HPDE6-E6E7 (cell line): ENCODE results near the gene EVX2.

ENCODE experiments used
- DNase-seq: peaks from one replicate; pipeline ENCODE4 v3.0.0; 2011; ENCODE audit warnings: missing footprints; ENCODE audit errors: extremely low spot score

The EVX2 gene

DNA sequence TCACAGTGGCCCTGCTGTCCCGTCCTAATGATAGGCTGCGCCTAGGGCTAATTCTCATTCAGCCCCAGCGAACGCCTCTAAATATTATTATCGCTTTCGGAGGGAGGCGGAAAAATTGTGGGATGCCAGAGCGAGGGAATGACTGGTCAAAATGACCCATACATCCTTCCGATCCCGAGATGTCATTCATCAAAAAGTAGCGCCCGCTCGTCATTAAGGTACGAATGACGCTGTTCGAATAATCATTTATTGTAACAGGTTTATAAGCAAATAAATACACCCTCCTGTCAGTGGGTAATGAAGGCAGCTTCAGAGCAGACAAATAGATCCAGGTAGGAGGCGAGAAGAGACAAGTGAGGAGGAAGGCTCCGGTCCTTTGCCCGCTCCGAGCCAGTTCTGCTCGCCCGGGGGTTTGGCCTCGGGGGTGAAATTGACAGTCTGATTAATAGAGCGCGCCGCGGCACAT is at the start of gene EVX2:
TSS of gene EVX2 (minus strand) at position 167 of the 466 bp plus-strand sequence. CDS start 186 bp downstream, outside the sequence.
- no peak for DNase-seq

DNA sequence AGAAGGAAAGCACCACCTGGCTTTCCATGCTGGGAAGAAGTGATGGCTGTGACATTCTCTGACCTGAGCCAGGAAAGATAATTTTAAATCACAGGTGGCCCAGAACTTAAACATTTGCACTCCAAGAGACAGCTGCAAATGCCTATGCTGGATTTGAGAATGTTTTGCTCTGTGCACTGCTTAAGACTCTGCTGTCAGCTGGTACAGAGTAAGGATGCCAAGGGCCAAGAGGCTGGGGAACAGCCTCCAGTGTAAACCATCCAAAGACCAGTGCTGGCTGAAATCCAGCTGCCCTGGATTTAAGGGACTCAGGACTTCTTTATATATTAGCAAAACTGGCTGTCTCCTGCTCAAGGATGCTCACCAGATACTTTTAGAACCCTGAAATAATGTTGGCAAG is 49.6 kb upstream of the EVX2 start:
- no peak for DNase-seq

DNA sequence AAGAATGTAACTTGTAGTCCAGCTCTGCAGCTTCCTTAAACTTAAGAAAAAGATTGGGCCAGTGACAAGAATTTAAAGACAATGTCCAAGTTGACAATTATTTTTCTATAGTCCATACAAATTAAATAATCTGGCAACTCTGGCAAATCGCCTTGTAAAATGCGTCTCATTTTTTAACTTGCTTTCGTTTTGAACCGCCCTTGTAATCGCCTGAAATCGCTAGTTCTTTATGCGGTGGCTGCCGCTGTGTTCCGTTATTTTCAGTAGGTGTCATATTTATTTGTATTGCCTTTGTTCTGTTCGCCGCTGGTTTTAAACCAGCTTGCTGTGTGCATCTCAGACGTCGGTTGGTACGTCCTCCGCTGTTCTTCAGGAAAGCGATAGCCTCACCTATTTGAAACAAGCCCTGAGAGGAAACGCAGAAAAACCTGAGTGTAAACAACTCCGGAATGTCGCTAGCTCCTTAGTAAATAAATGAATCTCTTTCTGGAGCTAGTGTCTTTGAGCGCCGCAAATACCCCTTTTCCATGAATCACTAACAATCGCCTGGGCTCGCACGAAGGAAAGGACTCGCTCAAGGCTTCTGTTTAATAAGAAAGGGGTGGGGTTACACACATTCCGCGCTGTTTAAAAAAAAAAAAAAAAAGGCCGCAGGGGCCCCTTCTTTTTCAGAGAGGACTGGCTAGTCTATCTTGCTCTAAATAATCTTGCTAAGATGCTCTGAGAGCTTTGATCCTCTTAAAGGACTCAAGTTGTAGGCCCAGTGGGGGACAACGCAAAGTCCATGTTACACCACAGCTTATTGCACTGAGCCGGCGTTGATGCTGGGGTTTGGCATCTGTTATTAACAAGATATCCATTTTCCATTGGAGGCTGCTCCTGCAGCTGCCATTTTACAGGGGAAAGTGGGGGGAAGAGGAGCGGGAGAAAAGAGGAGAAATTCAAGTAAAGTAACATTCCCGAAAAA is 48.7 kb upstream of the EVX2 start:
- no peak for DNase-seq

DNA sequence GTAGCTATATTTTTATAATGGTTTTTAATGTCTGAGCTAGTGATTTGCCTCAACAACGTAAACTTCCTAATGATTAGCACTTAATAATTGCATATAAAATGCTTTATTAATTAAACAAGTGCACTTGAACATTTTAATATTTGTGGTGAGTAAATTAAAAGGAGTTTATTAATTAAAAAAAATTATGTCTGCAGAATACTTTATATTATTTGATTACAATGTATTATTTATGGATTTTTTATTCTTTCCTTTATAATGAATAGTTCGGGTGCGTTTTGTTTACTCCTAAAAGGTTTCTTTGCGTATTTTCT is 48.0 kb upstream of the EVX2 start:
- no peak for DNase-seq

DNA sequence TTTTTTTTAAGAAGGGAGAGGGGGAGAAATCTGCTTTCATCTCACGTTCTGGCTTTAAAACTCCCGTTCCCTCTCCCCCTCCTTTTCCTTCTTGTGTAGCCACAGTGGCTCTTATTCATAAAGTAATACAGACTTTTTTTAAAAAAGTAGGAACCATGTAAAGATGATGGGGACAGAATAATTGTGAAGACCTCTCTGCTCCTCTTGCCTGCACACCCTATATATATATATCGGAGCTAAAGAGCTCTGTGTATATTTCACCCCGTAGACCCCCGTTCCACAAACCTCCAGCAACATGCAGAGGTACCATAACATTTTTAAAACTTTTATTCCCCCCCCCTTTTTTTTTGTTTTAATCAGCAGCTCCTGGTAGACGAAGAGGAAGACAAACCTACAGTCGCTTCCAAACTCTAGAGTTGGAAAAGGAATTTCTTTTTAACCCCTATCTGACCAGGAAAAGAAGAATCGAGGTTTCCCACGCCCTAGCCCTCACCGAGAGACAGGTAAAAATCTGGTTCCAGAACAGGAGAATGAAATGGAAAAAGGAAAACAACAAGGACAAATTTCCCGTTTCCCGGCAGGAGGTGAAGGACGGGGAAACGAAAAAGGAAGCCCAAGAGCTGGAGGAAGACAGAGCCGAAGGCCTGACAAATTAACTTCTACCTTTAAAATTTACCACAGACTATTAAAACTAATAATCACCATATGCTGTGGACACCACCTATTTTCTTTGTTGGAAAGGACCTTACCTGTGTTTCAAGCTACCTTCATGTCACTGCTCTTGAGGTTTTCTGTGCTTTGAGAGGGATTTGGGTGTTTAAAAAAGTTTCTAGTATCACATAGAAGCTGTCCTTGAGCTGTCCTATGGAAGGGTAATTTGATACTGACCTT is 47.4 kb upstream of the EVX2 start:
- DNase-seq: no peak

GRCh38 chr2:176130147-176130956 is 46.6 kb upstream of the EVX2 start:
- DNase-seq: no peak

DNA sequence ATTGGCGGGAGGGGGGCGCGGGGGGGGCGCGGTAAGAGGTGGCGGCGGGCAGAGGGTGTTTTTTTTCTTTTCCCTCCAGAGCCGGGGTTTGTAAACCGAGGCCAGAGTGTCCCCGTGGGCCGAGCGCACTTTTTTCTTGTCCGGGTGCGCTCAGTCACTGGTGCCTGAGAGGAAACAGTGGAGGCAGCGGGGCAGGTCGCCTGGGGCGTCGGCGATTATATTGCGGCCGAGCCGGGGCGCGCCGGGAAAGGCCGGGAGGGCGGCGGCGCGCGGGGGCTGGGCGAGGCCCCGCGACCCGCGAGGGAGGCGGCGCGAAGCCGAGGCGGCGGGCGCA is 46.0 kb upstream of the EVX2 start:
- no peak for DNase-seq

DNA sequence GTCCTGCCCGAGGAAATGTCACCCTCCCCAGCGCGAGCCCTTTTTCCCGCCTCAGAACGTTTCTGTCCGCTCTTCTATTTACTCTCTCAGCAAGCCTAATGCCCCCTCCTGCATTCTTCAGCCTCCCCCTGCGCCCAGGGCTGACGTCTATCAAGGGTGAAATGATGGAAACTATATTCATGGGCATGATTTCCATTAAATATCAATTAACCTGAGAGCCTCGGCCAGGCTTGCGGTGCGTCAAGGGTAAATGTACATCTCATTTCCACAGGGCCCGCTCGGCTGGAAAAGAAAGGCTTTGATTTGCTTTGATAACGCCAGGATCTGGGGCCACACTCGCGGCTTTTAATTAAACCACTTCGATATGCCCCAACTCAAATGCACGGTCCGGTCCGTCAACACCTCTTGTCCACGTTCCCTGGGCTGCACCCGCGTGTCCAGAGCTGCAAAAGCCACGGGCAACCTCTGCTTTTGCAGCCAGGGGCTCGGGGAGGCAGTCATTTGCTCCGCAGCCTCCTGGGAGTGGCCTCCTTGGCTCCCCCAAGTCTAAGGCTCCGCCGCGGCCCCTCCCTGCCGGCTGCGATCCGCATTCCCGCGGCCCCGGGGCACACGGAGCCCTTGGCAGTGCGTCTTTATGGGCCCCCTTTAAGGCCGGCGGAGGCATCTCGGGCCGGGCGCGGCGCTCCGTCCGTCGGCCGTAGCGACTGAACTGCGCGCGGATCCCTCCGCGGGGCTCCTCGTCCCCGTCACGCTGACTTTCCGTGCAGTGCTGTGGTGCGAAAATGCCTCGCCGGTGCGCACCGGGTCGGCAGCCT is 45.4 kb upstream of the EVX2 start, which contains the start of gene HOXD8:
TSS of gene HOXD8 (plus strand) at position 724 of the 815 bp plus-strand sequence. CDS start 662 bp downstream, outside the sequence.
- no peak for DNase-seq

DNA sequence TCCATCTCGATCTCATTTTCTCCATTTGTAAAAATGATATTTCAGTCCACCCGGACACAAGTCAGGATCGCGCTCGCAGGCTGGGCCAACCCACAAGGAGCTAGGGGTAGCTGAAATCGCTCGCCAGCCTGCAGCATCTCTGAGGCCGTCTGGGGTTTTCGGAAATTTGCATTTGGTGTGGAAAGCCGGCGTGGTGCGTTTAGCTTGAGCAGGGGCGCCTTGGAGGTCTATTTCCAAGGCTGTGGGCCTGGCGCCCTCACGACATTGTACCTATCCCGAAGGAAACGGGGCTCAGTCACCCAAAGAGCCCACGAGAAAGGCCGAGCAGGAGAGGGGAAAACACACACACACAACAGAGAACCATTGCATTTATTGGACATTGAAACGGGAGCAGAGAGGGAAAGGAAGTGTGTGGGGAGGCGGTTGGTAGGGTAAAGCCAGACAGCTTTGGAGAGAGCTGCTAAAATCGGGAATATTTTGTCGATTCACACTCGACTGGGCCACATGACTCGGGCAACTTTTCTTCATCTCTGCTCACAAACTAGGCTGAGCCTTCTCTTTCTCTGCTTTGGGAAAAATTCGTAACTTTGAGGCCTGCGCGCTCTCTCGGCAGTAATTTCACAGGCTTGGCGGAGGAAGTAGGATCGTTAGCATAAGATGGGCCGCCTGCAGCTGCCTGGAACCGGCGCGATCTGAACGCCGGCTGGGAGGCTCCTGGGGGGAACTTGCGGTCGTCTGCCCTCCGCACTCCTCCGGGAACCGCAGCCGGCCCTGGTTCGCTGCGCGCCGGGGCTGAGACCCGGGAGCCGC is 44.6 kb upstream of the EVX2 start:
- no peak for DNase-seq

- DNase-seq: no peak
These were observed 44.0 kb upstream of the EVX2 start for GRCh38 chr2:176127774-176128072.

DNA sequence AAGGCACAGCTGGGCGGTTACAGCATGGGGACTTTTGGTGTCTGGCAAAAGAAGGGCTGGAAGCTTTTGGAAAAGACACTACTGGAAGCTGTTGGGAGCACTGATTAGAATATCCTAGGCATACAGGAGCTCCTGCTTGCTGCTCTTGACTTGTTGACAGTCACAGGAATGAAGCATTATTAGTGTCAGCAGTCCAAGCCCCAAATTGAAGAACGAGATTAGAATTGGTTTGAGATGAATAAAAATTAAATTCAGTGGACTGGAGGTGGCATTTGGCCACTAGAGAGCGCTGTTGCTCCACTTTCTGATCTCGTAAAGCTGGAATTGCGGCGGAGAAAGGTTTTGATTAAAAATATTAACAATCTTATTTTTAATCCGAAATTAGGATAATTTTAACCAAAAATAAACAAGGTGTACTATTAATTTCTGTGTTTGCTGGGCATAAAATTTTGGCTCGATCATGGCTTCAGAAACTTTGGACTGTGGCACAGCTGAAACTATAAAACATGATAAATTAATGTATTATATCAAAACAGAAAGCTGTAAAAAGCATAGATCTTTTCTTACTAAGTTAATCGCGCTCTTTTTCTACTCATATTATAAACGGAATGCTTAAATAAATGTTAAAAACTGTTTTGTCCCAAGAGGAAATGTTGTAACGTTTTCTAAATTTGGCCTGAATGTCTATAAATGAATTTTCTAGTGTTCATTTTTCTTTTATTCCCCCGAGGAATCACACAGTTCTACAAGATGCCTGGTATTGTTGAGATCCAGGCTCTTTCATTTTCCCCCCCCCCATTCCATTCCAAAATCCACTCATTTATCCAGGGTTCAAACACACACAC is 43.4 kb upstream of the EVX2 start:
- DNase-seq: no peak

DNA sequence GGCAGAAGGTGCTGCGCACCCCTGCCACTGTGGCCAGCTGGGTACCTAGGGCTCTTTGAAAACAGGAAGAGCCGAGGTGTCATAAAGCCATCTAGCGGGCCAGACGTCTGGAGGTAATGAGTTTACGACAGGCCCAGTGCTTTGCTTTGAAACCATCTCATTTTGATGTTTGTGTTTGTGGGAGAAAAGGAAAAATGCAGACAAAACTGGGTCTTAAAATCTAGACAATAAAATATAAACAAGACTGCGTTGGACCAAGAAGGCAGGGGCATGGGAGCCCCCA is 42.0 kb upstream of the EVX2 start:
- DNase-seq: no peak

DNA sequence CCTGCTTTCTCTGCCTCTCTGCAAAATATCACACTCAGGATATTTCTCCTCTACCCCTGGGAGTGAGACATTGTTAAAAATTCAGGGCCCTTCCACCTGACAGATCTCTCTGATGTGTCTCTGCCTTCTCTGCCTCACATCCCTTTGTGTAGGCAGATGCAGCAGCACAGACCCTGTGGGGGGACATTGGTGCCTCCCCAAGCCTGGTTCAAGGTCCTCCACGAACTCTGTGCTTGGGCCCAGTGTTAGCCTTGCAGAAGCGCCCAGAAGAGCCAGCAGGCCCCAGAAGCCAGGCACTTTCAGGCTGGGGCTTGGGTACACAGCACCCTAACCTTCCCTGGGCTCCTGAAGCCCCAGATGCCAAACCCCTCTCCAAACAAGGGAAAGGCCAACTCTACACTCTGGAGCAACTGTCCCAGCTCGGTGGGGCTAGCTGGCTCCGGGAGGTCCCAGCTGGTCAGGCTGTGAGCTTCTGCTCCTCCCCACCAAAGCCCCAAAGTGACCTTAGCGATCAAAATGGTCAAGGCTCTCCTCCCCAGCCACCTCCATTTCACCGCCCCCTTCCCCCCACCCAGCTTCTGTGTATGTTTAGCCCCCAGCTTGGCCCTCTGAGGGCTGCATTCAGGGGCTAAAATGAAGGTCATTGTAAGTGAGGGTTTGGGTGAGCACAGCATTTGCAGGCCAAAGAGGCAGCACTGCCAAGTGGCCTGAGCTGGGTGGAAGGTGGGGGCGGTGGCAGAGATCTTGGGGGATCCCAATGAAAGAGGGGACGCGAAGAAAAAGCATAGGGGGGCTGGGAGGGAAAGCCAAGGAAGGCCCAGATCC is 41.4 kb upstream of the EVX2 start:
- DNase-seq: no peak

- no peak for DNase-seq
These were observed 40.6 kb upstream of the EVX2 start for GRCh38 chr2:176124110-176124946.

GRCh38 chr2:176123411-176124109 is 39.8 kb upstream of the EVX2 start:
- no peak for DNase-seq

DNA sequence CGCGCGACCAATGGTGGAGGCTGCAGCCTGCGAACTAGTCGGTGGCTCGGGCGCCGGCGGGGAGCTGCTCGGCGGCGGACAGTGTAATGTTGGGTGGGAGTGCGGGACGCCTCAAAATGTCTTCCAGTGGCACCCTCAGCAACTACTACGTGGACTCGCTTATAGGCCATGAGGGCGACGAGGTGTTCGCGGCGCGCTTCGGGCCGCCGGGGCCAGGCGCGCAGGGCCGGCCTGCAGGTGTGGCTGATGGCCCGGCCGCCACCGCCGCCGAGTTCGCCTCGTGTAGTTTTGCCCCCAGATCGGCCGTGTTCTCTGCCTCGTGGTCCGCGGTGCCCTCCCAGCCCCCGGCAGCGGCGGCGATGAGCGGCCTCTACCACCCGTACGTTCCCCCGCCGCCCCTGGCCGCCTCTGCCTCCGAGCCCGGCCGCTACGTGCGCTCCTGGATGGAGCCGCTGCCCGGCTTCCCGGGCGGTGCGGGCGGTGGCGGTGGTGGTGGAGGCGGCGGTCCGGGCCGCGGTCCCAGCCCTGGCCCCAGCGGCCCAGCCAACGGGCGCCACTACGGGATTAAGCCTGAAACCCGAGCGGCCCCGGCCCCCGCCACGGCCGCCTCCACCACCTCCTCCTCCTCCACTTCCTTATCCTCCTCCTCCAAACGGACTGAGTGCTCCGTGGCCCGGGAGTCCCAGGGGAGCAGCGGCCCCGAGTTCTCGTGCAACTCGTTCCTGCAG is 39.1 kb upstream of the EVX2 start, which contains the start of gene HOXD9:
TSS of gene HOXD9 (plus strand) at position 37 of the 728 bp plus-strand sequence. CDS start at position 87, 50 bp downstream.
- DNase-seq: no peak
